ENCODE data around the gene POLQ.

GRCh38 chr3:121467085-121467484, 78.7 kb downstream of the POLQ start:
- TF ChIP-seq CTCF (IDR thresholded peaks at IDR 0.05; ENCODE audit: insufficient read depth, low read length) (no peak), POLR2AphosphoS5 (IDR thresholded peaks at IDR 0.05; ENCODE audit: low read depth) (no peak), REST (IDR thresholded peaks at IDR 0.05; ENCODE audit: insufficient replicate concordance, low read depth) (no peak), GABPA (IDR thresholded peaks at IDR 0.05; ENCODE audit: low read depth) (no peak), SPI1 (IDR thresholded peaks at IDR 0.05; ENCODE audit: borderline replicate concordance, low read depth) (no peak)

Data from HL-60 (cell line).